Uterus (tissue), 2 donors: ENCODE results near the gene ADCY3.

Source experiments
- POLR2A ChIP-seq, 2 donors: fragments of 450-650 bp; IDR thresholded peaks; one replicate each; pipeline ENCODE4 v1.6.1; 2016; ENCODE audit warnings: antibody characterized with exemption in 2 of 2, mild to moderate bottlenecking in 1 of 2, moderate library complexity in 1 of 2
- TF ChIP-seq, protein P1 (sequence below), 4 experiments: fragments of 200-600 bp in 2 of 4; fragments of 450-650 bp in 2 of 4; sonication (generic) in 2 of 4; IDR thresholded peaks; one replicate each; pipeline ENCODE4 v1.5.1; 2016 to 2019; ENCODE audit warnings: antibody characterized with exemption in 4 of 4, mild to moderate bottlenecking in 2 of 4, moderate library complexity in 1 of 4

DNA sequence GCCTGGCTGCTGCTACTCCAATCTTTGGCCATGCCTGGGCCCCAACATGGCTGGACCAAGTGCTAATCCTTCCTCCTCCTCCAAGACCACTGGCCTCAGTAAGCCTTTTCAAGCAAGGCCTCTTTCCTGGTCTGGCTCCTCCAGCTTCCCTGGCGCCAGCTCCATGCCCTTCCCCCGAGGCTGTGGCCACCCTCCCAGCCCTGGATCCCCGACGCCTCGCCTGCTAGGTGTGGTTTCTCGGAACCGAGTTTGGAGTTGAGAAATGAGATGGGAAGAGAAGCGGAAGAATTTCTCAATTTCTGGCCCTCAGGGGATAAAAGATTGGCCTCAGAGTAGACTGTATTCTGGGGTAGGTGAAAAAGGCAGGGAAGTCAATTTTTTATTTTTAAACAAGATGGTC lies 46.4 kb downstream of the ADCY3 start:
- TF ChIP-seq, protein P1, sequence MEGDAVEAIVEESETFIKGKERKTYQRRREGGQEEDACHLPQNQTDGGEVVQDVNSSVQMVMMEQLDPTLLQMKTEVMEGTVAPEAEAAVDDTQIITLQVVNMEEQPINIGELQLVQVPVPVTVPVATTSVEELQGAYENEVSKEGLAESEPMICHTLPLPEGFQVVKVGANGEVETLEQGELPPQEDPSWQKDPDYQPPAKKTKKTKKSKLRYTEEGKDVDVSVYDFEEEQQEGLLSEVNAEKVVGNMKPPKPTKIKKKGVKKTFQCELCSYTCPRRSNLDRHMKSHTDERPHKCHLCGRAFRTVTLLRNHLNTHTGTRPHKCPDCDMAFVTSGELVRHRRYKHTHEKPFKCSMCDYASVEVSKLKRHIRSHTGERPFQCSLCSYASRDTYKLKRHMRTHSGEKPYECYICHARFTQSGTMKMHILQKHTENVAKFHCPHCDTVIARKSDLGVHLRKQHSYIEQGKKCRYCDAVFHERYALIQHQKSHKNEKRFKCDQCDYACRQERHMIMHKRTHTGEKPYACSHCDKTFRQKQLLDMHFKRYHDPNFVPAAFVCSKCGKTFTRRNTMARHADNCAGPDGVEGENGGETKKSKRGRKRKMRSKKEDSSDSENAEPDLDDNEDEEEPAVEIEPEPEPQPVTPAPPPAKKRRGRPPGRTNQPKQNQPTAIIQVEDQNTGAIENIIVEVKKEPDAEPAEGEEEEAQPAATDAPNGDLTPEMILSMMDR (IDR thresholded peaks at IDR 0.05): no peak
- no peak for TF ChIP-seq POLR2A (IDR thresholded peaks at IDR 0.05)
